Measurements from ENCODE around the gene ZFP82. TPM values are rescaled to one million over a fixed set of nuclear protein-coding genes. Genes with fewer than 3 reads are reported as not detected.
A peak's percentile ranks its signal among the peaks of the same experiment; 100 is the strongest.

ZFP82 gene
- total and polyA plus RNA-seq, 12 donors: 2.1 to 6.8 (median 4.6) TPM

GRCh38 chr19:36392916-36393673 lies 25.3 kb downstream of the ZFP82 start:
- DNase-seq: no peak
- TF ChIP-seq POLR2A (IDR thresholded peaks at IDR 0.05) (no peak), CTCF (IDR thresholded peaks at IDR 0.05) (no peak)
- intact Hi-C loops (cut with DNase I): no loop called here
- Histone ChIP-seq H3K27ac (no peak overlapping the region), H3K4me1 (replicated peaks in 1 of 2) (no peaks in the 10 kb centered on the region), H3K9me3 (replicated peaks in 1 of 3) (peaks cover 3 to 49% (median 6%) of the 10 kb centered on the region in 3 donors), H3K27me3 (no peaks in the 10 kb centered on the region), H3K36me3 (replicated peaks in 1 of 2) (peaks cover 8 to 11% of the 10 kb centered on the region in 2 donors), H3K4me3 (peak overlapping the region in 2 of 4 donors; percentile 6 to 11)
- 96 to 99% (median 97%) methylated on average over 11 of the region's 11 CpGs for WGBS, 4 donors

GRCh38 chr19:36379510-36379819 lies 39.0 kb downstream of the ZFP82 start:
- WGBS, 4 donors: 51 to 87% (median 55%) methylated on average over 6 to 10 of the region's 10 CpGs
- peak overlapping the region in 2 of 5 donors; percentile 89 to 90 for H3K27ac ChIP-seq
- no peaks in the 10 kb centered on the region for H3K27me3 ChIP-seq
- H3K4me1 ChIP-seq (replicated peaks in 1 of 2): peaks cover 9 to 13% of the 10 kb centered on the region in 2 donors
- intact Hi-C loops (cut with DNase I): no loop called here
- no peaks in the 10 kb centered on the region for H3K9me3 ChIP-seq (replicated peaks in 1 of 3)
- DNase-seq: no peak
- peak overlapping the region in 2 of 4 donors; percentile 46 to 86 for H3K4me3 ChIP-seq
- TF ChIP-seq POLR2A (IDR thresholded peaks at IDR 0.05) (no peak), CTCF (IDR thresholded peaks at IDR 0.05) (no peak)
- no peaks in the 10 kb centered on the region for H3K36me3 ChIP-seq (replicated peaks in 1 of 2)

GRCh38 chr19:36378625-36379509 lies 39.6 kb downstream of the ZFP82 start, which contains the start of gene ZFP14:
Gene ZFP14 (minus strand): TSS chr19:36379201. CDS start chr19:36367892, 11,309 bp downstream.
- intact Hi-C loops (cut with DNase I): no loop called here
- no peaks in the 10 kb centered on the region for H3K9me3 ChIP-seq (replicated peaks in 1 of 3)
- peak within 1 kb of the TSS; percentile 46 to 86 (median 65) for H3K4me3 ChIP-seq
- no peaks in the 10 kb centered on the region for H3K27me3 ChIP-seq
- DNase-seq: peak; percentile 94 to 97 (median 96)
- WGBS, 4 donors: 1 to 4% (median 3%) methylated on average over 22 to 69 of the region's 69 CpGs
- peak within 1 kb of the TSS; percentile 70 to 90 (median 89) for H3K27ac ChIP-seq
- H3K36me3 ChIP-seq (replicated peaks in 1 of 2): no peaks in the 10 kb centered on the region
- H3K4me1 ChIP-seq (replicated peaks in 1 of 2): peaks cover 9 to 13% of the 10 kb centered on the region in 2 donors
- TF ChIP-seq CTCF (IDR thresholded peaks at IDR 0.05): peak in 2 of 6 experiments; percentile 16 to 24
- TF ChIP-seq POLR2A (IDR thresholded peaks at IDR 0.05): peak; percentile 76 to 84

- Histone ChIP-seq H3K9me3 (replicated peaks in 1 of 3) (no peaks in the 10 kb centered on the region), H3K36me3 (replicated peaks in 1 of 2) (no peaks in the 10 kb centered on the region), H3K27me3 (no peaks in the 10 kb centered on the region), H3K27ac (peak overlapping the region in 2 of 5 donors; percentile 89 to 90), H3K4me3 (peak overlapping the region in 1 of 4 donors; percentile 86), H3K4me1 (replicated peaks in 1 of 2) (peaks cover 9 to 13% of the 10 kb centered on the region in 2 donors)
- no peak for DNase-seq
- 51 to 54% (median 52%) methylated on average over 9 to 10 of the region's 10 CpGs for WGBS, 4 donors
- intact Hi-C loops (cut with DNase I): no loop called here
- no peak for TF ChIP-seq POLR2A (IDR thresholded peaks at IDR 0.05)
- TF ChIP-seq CTCF (IDR thresholded peaks at IDR 0.05): no peak
These were observed 40.8 kb downstream of the ZFP82 start for GRCh38 chr19:36377541-36378178.

Data from adrenal gland (tissue), 12 donors.